Stimulated activated CD8-positive, alpha-beta memory T cell treated with anti-CD3 and anti-CD28 coated beads, Interleukin-4, amount 100 ng/mL, for 24 hours (primary cell): Measurements from ENCODE around the gene MCF2L.
A peak's percentile ranks its signal among the peaks of the same experiment; 100 is the strongest.

Source experiments
- DNase-seq: peaks from one replicate; pipeline ENCODE4 v3.0.0-alpha.2; 2020; ENCODE audit warnings: low read depth

The MCF2L gene

GRCh38 chr13:112943309-112944125 is 25.5 kb upstream of the MCF2L start:
- DNase-seq: peak; percentile 13

GRCh38 chr13:112947796-112948195 is 21.2 kb upstream of the MCF2L start:
- no peak for DNase-seq

- DNase-seq: no peak
Observed at GRCh38 chr13:112951674-112952371, 17.2 kb upstream of the MCF2L start.

GRCh38 chr13:112952759-112953551 is 16.1 kb upstream of the MCF2L start:
- no peak for DNase-seq

- DNase-seq: no peak
Observed at GRCh38 chr13:112953591-112954487, 15.2 kb upstream of the MCF2L start.

- DNase-seq: no peak
Observed at GRCh38 chr13:112954488-112955270, 14.3 kb upstream of the MCF2L start.

GRCh38 chr13:112955271-112955937 is 13.6 kb upstream of the MCF2L start:
- no peak for DNase-seq

GRCh38 chr13:112955956-112956355 is 13.1 kb upstream of the MCF2L start:
- no peak for DNase-seq

- DNase-seq: no peak
Observed at GRCh38 chr13:112956571-112957294, 12.3 kb upstream of the MCF2L start.

- DNase-seq: no peak
Observed at GRCh38 chr13:112957295-112957677, 11.7 kb upstream of the MCF2L start.

- DNase-seq: no peak
Observed at GRCh38 chr13:112958127-112958989, 10.7 kb upstream of the MCF2L start.

GRCh38 chr13:112959206-112959605 is 9.8 kb upstream of the MCF2L start:
- no peak for DNase-seq

- no peak for DNase-seq
Observed at GRCh38 chr13:112959701-112960542, 9.1 kb upstream of the MCF2L start.

GRCh38 chr13:112960706-112961105 is 8.3 kb upstream of the MCF2L start:
- no peak for DNase-seq

- DNase-seq: no peak
Observed at GRCh38 chr13:112961457-112962369, 7.3 kb upstream of the MCF2L start.

GRCh38 chr13:112962396-112962795 is 6.6 kb upstream of the MCF2L start:
- no peak for DNase-seq
